Panc1 (cell line): ENCODE results near the gene PTGR1.

ENCODE experiments used
- POLR2AphosphoS5 ChIP-seq: IDR thresholded peaks from 2 replicates; pipeline ENCODE4 v1.6.1; 2012; ENCODE audit warnings: mild to moderate bottlenecking, low read depth, low read length, moderate library complexity
- REST ChIP-seq, 2 experiments: IDR thresholded peaks; 2 replicates each; pipeline ENCODE4 v1.6.1; 2011 to 2012; ENCODE audit warnings: low read depth in 2 of 2, control low read depth in 1 of 2, low read length in 1 of 2, mild to moderate bottlenecking in 1 of 2, moderate library complexity in 1 of 2; ENCODE audit not compliant: insufficient read depth in 1 of 2
- TCF7L2 ChIP-seq: IDR thresholded peaks from 2 replicates; pipeline ENCODE4 v1.6.1; 2011; ENCODE audit warnings: mild to moderate bottlenecking, low read depth, low read length, inconsistent platforms
- TF ChIP-seq, protein P1 (sequence below): fragments of 450-650 bp; IDR thresholded peaks from 2 replicates; pipeline ENCODE4 v1.5.1; 2017; ENCODE audit warnings: mild to moderate bottlenecking

DNA sequence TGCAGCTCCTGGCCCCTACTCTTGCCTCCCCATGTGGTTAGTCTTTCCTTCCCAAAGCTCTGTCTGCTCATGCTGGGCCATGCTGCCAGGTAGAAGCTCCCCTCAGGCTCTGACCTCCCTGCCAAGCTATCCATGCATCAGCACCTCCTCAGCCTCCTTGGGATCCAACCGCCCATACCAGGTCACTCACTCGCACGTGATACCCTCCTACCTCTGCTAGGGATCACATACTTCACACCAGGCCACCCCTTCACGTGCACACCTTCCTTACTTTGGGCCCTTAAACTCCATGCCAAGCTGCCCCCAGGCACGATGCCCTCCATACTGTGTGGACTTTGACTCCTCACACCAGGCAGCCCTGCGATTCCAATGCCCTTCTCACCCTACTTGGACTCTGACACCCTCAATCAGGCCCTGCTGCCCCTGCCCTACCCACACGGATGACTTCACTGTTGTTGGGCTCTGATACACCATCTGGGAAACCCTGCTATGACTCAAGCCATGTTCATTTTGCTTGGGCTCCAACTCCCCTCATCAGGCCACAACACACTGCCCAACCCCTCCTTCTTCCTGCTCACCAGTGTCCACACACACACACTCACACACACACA lies 40.3 kb downstream of the PTGR1 start:
- TF ChIP-seq, protein P1, sequence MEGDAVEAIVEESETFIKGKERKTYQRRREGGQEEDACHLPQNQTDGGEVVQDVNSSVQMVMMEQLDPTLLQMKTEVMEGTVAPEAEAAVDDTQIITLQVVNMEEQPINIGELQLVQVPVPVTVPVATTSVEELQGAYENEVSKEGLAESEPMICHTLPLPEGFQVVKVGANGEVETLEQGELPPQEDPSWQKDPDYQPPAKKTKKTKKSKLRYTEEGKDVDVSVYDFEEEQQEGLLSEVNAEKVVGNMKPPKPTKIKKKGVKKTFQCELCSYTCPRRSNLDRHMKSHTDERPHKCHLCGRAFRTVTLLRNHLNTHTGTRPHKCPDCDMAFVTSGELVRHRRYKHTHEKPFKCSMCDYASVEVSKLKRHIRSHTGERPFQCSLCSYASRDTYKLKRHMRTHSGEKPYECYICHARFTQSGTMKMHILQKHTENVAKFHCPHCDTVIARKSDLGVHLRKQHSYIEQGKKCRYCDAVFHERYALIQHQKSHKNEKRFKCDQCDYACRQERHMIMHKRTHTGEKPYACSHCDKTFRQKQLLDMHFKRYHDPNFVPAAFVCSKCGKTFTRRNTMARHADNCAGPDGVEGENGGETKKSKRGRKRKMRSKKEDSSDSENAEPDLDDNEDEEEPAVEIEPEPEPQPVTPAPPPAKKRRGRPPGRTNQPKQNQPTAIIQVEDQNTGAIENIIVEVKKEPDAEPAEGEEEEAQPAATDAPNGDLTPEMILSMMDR = no peak
- TF ChIP-seq POLR2AphosphoS5 = no peak
- no peak for TF ChIP-seq REST (IDR thresholded peaks at IDR 0.05; ENCODE audit: insufficient read depth in 1 of 2, low read depth in 2 of 2, low read length in 1 of 2)
- TF ChIP-seq TCF7L2 = no peak
